Naive B cell (primary cell): ENCODE results near the gene GRAP2. TPM values are rescaled to one million over a fixed set of nuclear protein-coding genes. Genes with fewer than 3 reads are reported as not detected.

Source experiments
- ATAC-seq, 2 donors: fragments of 150-1000 bp; cut with Tn5 transposase; 2 replicates each; pipeline ENCODE4 v1.10.0; 2021; ENCODE audit warnings: low read depth in 2 of 2, mild to moderate bottlenecking in 2 of 2, moderate library complexity in 2 of 2
- DNase-seq: peaks from one replicate; pipeline ENCODE4 v3.0.0; 2022
- H3K27ac Mint-ChIP-seq, 6 donors: one replicate each; pipeline ENCODE4 v1.8.0; 2020 to 2022; ENCODE audit warnings: mild to moderate bottlenecking in 6 of 6, mixed read lengths in 6 of 6, moderate library complexity in 5 of 6, inconsistent platforms in 2 of 6
- H3K27me3 Mint-ChIP-seq, 3 donors: one replicate each; pipeline ENCODE4 v1.8.0; 2021 to 2022; ENCODE audit warnings: mixed read lengths in 3 of 3, mild to moderate bottlenecking in 1 of 3
- H3K36me3 Mint-ChIP-seq, 2 donors: one replicate each; pipeline ENCODE4 v1.8.0; 2020 to 2022; ENCODE audit warnings: mixed read lengths in 2 of 2, inconsistent platforms in 1 of 2, mild to moderate bottlenecking in 1 of 2
- H3K4me1 Mint-ChIP-seq, 3 donors: one replicate each; pipeline ENCODE4 v1.8.0; 2020 to 2022; ENCODE audit warnings: mixed read lengths in 3 of 3, inconsistent platforms in 1 of 3, mild to moderate bottlenecking in 1 of 3, moderate library complexity in 1 of 3
- H3K4me3 Mint-ChIP-seq, 8 donors: one replicate each; pipeline ENCODE4 v1.8.0; 2020 to 2022; ENCODE audit warnings: mild to moderate bottlenecking in 8 of 8, mixed read lengths in 8 of 8, moderate library complexity in 8 of 8, inconsistent platforms in 2 of 8
- H3K9me3 Mint-ChIP-seq, 7 donors: one replicate each; pipeline ENCODE4 v1.8.0; 2020 to 2022; ENCODE audit warnings: mixed read lengths in 7 of 7, mild to moderate bottlenecking in 5 of 7, inconsistent platforms in 2 of 7, moderate library complexity in 1 of 7
- polyA plus RNA-seq, 6 donors: library from polyadenylated mRNA; unstranded; fragments of 300-500 nt; fragmentation: Illumina TruSeq; gene quantifications; one replicate each; pipeline ENCODE4 v1.2.3, GENCODE V29; 2021; ENCODE audit warnings: low read depth in 6 of 6

The GRAP2 gene
- polyA plus RNA-seq, 6 donors from 2014 or later = 7.7 to 37.7 (median 18.7) TPM

GRCh38 chr22:39917776-39918495 is 17.1 kb downstream of the GRAP2 start:
- H3K9me3 Mint-ChIP-seq = no peaks in the 10 kb centered on the region
- peak overlapping the region in 1 of 8 donors; percentile 7 for H3K4me3 Mint-ChIP-seq
- DNase-seq = no peak
- ATAC-seq = no peak
- H3K27ac Mint-ChIP-seq = peak overlapping the region in 2 of 6 donors; percentile 28 to 59
- peaks cover 4 to 10% of the 10 kb centered on the region in 2 donors for H3K36me3 Mint-ChIP-seq
- no peaks in the 10 kb centered on the region for H3K27me3 Mint-ChIP-seq
- H3K4me1 Mint-ChIP-seq = peaks cover 31 to 80% (median 64%) of the 10 kb centered on the region in 3 donors

- ATAC-seq (no peak), DNase-seq (no peak)
- peaks cover 4 to 10% of the 10 kb centered on the region in 2 donors for H3K36me3 Mint-ChIP-seq
- H3K4me1 Mint-ChIP-seq = peaks cover 25 to 67% (median 61%) of the 10 kb centered on the region in 3 donors
- no peaks in the 10 kb centered on the region for H3K9me3 Mint-ChIP-seq
- no peaks in the 10 kb centered on the region for H3K27me3 Mint-ChIP-seq
- no peak overlapping the region for H3K4me3 Mint-ChIP-seq
- peak overlapping the region in 1 of 6 donors; percentile 24 for H3K27ac Mint-ChIP-seq
These were observed 19.4 kb downstream of the GRAP2 start for GRCh38 chr22:39920134-39920743.

DNA sequence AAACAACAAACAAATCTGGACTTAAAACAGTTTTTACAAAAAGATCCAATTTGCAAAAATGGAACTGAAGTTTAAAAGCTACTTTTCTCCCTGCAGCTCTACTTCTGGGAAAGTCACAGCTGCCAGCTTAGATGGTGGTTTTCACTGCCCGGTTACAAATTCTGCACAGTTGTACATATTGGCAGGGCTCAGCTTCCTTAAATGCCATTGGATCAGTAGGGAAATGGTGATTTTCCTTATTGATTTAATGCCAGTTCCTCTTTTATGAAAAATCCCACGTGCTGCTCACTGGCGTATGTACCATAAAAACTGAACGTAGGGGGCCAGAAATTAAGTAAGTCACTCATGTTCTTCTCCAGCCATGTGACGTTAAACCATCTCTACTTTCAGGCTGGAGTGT is 22.8 kb downstream of the GRAP2 start:
- peaks cover 10 to 14% of the 10 kb centered on the region in 2 donors for H3K36me3 Mint-ChIP-seq
- H3K4me1 Mint-ChIP-seq = peaks cover 31 to 59% (median 57%) of the 10 kb centered on the region in 3 donors
- no peak for DNase-seq
- H3K27ac Mint-ChIP-seq = no peak overlapping the region
- H3K27me3 Mint-ChIP-seq = no peaks in the 10 kb centered on the region
- H3K9me3 Mint-ChIP-seq = no peaks in the 10 kb centered on the region
- no peak for ATAC-seq
- no peak overlapping the region for H3K4me3 Mint-ChIP-seq

GRCh38 chr22:39924286-39924685 is 23.4 kb downstream of the GRAP2 start:
- Mint-ChIP-seq H3K27ac (no peak overlapping the region), H3K4me1 (peaks cover 31 to 59% (median 56%) of the 10 kb centered on the region in 3 donors), H3K36me3 (peaks cover 10 to 14% of the 10 kb centered on the region in 2 donors), H3K4me3 (no peak overlapping the region), H3K9me3 (no peaks in the 10 kb centered on the region), H3K27me3 (no peaks in the 10 kb centered on the region)
- DNase-seq (no peak), ATAC-seq (no peak)

DNA sequence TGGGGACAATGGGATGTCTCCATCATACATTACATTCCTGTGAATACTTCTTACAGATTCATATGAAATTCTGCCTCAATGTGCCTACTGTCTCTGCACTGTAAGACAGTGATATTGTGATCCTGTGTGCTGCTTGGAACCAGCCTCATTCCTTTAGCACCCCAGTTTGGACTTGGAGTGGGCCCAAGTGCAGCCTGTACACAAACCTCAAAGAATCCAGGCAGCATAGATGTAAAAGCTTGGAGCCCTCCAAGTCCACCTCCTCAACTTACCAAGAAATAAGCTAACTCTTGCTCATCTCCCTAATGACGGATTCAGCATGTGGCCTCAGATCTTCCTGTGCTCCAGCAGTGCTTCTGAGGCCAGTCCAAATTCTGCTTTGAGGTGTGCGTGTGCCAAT is 24.4 kb downstream of the GRAP2 start:
- ATAC-seq = no peak
- peak overlapping the region in 2 of 8 donors; percentile 17 to 29 for H3K4me3 Mint-ChIP-seq

GRCh38 chr22:39925909-39926679 is 25.2 kb downstream of the GRAP2 start:
- H3K4me3 Mint-ChIP-seq = peak overlapping the region in 4 of 8 donors; percentile 17 to 50 (median 26)
- no peaks in the 10 kb centered on the region for H3K27me3 Mint-ChIP-seq
- no peak for ATAC-seq
- peaks cover 10 to 14% of the 10 kb centered on the region in 2 donors for H3K36me3 Mint-ChIP-seq
- H3K27ac Mint-ChIP-seq = peak overlapping the region in 4 of 6 donors; percentile 43 to 82 (median 62)
- H3K4me1 Mint-ChIP-seq = peaks cover 31 to 48% (median 39%) of the 10 kb centered on the region in 3 donors
- H3K9me3 Mint-ChIP-seq = no peaks in the 10 kb centered on the region
- no peak for DNase-seq

More for the DNA sequence above, 24.4 kb downstream of the GRAP2 start:
- Mint-ChIP-seq H3K27me3 (no peaks in the 10 kb centered on the region), H3K9me3 (no peaks in the 10 kb centered on the region), H3K36me3 (peaks cover 10 to 14% of the 10 kb centered on the region in 2 donors), H3K27ac (peak overlapping the region in 3 of 6 donors; percentile 26 to 82 (median 64)), H3K4me1 (peaks cover 31 to 56% (median 47%) of the 10 kb centered on the region in 3 donors)
- DNase-seq = no peak

DNA sequence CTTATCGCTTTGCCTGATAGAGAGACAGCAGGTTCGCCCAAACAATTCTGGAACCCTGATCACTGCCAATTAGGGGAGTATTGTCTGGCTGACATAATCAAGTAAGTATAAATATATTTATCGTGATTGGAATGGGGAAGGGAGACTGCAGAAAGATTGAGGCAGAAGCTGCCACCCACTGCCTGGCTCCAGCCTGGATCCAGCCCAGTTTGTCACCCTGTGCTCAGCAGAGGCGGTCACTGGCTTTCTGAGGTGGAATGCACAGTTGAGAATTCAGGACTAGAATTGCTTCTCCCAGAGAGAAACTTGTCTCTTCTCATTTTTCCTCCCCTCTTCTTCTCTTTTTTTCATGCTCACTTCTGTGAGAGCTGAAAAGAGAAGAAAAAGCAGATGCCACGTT is 25.9 kb downstream of the GRAP2 start:
- H3K27me3 Mint-ChIP-seq = no peaks in the 10 kb centered on the region
- DNase-seq (no peak), ATAC-seq (no peak)
- peak overlapping the region in 1 of 6 donors; percentile 43 for H3K27ac Mint-ChIP-seq
- peak overlapping the region in 2 of 8 donors; percentile 48 to 50 for H3K4me3 Mint-ChIP-seq
- peaks cover 31 to 46% (median 34%) of the 10 kb centered on the region in 3 donors for H3K4me1 Mint-ChIP-seq
- peaks cover 9 to 14% of the 10 kb centered on the region in 2 donors for H3K36me3 Mint-ChIP-seq
- H3K9me3 Mint-ChIP-seq = no peaks in the 10 kb centered on the region

- Mint-ChIP-seq H3K36me3 (peaks cover 1 to 14% of the 10 kb centered on the region in 2 donors), H3K4me1 (peaks cover 23 to 45% (median 26%) of the 10 kb centered on the region in 3 donors), H3K9me3 (no peaks in the 10 kb centered on the region), H3K27me3 (no peaks in the 10 kb centered on the region), H3K27ac (peak overlapping the region in 2 of 6 donors; percentile 35 to 44), H3K4me3 (peak overlapping the region in 1 of 8 donors; percentile 36)
- DNase-seq (no peak), ATAC-seq (no peak)
These were observed 26.7 kb downstream of the GRAP2 start for GRCh38 chr22:39927544-39927943.

GRCh38 chr22:39928536-39929520 is 27.9 kb downstream of the GRAP2 start:
- H3K27ac Mint-ChIP-seq = peak overlapping the region in 1 of 6 donors; percentile 4
- H3K4me1 Mint-ChIP-seq = peaks cover 33 to 53% (median 36%) of the 10 kb centered on the region in 3 donors
- H3K4me3 Mint-ChIP-seq = no peak overlapping the region
- DNase-seq (no peak), ATAC-seq (no peak)
- H3K36me3 Mint-ChIP-seq = peaks cover 0 to 14% of the 10 kb centered on the region in 2 donors
- no peaks in the 10 kb centered on the region for H3K27me3 Mint-ChIP-seq
- H3K9me3 Mint-ChIP-seq = no peaks in the 10 kb centered on the region

GRCh38 chr22:39931251-39931650 is 30.4 kb downstream of the GRAP2 start:
- H3K36me3 Mint-ChIP-seq = peaks cover 0 to 12% of the 10 kb centered on the region in 2 donors
- ATAC-seq (no peak), DNase-seq (no peak)
- H3K4me1 Mint-ChIP-seq = peaks cover 34 to 53% (median 42%) of the 10 kb centered on the region in 3 donors
- H3K9me3 Mint-ChIP-seq = no peaks in the 10 kb centered on the region
- H3K4me3 Mint-ChIP-seq = no peak overlapping the region
- no peaks in the 10 kb centered on the region for H3K27me3 Mint-ChIP-seq
- H3K27ac Mint-ChIP-seq = no peak overlapping the region

DNA sequence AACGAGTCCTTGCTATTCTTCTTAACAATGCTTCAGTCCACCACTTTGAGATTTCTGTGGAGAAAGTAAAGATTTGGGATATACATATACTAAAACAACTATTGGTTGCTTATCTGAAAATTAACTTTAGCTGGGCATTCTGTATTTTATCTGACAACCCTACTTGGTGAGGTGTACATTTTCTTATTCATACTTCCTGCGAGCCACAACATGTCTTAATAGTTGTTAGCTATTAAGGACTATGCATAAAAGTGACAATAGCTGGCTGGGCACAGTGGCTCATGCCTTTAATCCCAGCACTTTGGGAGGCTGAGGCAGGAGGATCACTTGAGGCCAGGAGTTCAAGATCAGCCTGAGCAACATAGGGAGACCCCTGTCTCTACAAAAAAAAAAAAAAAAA is 31.3 kb downstream of the GRAP2 start:
- Mint-ChIP-seq H3K9me3 (no peaks in the 10 kb centered on the region), H3K4me1 (peaks cover 40 to 53% (median 46%) of the 10 kb centered on the region in 3 donors), H3K4me3 (no peak overlapping the region), H3K27ac (peak overlapping the region in 1 of 6 donors; percentile 6), H3K27me3 (no peaks in the 10 kb centered on the region), H3K36me3 (peaks cover 0 to 8% of the 10 kb centered on the region in 2 donors)
- no peak for ATAC-seq
- DNase-seq = no peak

DNA sequence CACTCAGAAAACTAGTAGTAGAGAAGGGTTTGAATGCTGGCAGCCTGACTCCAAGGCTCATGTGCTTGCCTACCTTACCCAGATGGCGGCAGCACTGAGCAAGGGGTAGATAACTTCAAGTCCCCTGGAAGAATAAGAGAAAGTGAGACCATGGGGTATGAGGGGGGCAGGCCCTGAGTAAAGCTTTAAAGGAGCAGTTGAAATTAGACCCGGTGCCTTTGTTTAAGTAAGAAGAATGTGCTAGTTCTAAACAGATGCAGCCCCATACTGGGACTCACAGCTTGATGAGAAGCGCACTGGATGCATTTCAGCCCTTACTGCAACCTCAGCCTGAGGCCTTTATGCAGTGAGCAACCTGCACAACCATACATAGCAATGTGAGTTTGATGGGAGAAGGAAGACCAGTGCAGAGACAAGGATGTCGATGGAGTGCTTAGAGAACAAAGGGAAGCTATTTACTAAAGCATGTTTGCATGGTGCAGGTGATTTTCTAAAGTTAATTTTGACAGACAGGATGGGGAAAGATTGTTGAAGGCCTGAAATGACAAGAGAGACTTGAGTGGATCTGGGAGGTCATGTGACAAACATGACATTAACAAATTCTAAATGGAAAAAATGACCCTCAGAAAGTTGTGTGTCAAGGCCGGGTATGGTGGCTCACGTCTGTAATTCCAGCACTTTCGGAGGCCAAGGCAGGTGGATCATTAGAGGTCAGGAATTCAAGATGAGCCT is 32.2 kb downstream of the GRAP2 start:
- ATAC-seq = peak; percentile 15 to 22
- Mint-ChIP-seq H3K9me3 (no peaks in the 10 kb centered on the region), H3K36me3 (peaks cover 0 to 3% of the 10 kb centered on the region in 2 donors), H3K4me3 (peak overlapping the region in 7 of 8 donors; percentile 1 to 83 (median 59)), H3K27me3 (no peaks in the 10 kb centered on the region), H3K4me1 (peaks cover 43 to 62% (median 56%) of the 10 kb centered on the region in 3 donors), H3K27ac (peak overlapping the region; percentile 6 to 91 (median 88))
- no peak for DNase-seq
